Myometrial cell (primary cell): ENCODE data around the gene HES3. TPM values are rescaled to one million over a fixed set of nuclear protein-coding genes. Genes with fewer than 3 reads are reported as not detected.

ENCODE experiments used
- total RNA-seq: library from RNA; depleted of rRNA; stranded (reverse); fragments of >200 nt; gene quantifications from 2 replicates; pipeline ENCODE4 v1.2.3, GENCODE V29; 2015

Gene HES3, protein sequence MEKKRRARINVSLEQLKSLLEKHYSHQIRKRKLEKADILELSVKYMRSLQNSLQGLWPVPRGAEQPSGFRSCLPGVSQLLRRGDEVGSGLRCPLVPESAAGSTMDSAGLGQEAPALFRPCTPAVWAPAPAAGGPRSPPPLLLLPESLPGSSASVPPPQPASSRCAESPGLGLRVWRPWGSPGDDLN
- total RNA-seq = not detected in 2 replicates

DNA sequence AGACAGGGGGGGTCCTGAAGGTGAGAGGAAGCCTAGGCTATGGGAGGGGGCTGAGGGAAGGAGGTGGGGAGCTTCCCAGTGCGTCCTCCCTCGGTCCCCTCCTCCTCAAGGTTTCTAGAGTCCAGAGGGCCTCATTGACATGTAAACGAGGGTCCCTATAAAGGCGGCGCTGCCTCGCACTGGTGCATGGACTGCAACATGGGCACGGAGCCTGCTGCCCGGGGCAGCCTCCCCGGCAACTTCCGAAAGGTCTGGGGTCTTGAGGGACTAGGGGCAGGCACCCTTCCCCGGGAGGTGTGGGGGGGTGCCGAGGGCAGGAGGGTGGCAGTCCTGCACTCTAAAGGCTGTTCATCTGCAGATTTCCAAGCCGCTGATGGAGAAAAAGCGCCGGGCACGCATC is at the start of gene HES3:
Gene HES3, plus strand, starts transcription at position 187 of the 400 bp plus-strand sequence. Its CDS starts 187 bp downstream, at position 374.

DNA sequence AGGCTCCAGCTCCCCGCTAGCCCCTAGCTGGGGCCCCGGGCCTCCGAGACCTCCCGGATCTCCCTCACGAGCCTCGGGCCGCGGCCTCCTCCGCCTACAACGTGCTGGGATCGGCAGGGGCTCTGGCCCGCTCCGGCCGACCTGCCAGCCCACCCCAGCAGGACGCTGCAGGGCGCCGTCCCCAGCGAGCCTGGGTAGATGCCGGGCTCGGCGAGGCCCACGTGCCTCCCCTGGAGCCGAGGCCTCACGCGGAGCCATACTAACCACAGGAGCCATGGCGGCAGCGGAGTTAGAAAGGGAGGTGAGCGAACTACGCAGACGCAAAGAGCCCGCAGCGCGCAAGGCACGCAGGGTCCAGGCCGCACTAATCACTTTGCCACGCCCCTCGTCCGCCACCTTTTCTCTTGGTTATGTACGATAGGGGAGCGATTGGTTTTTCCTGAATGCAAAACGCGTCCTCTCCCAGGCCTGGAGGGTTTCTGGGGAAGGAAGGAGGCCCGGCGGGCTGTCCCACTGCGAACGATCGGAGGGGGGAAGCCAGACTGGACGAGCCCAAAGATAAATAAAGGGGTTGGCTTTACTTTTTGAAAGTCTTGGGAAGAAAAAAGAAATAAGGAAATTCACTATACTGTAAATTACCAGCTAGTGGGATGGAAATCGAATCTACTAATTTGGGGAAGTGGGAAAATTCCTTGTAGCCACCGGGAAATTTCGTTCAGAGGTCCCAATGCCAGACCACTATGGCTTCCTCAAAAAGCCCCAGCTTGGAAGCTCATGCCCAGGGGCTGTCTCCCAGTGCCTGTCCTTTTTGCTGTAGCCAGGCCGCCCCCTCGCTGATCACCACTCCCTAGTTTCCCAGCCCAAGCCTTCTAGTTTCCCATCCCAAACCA is 44.4 kb upstream of the HES3 start, which contains the start of gene RPL22:
Gene RPL22, minus strand, starts transcription at position 298 of the 890 bp plus-strand sequence. Its CDS starts 22 bp downstream, at position 276.

DNA sequence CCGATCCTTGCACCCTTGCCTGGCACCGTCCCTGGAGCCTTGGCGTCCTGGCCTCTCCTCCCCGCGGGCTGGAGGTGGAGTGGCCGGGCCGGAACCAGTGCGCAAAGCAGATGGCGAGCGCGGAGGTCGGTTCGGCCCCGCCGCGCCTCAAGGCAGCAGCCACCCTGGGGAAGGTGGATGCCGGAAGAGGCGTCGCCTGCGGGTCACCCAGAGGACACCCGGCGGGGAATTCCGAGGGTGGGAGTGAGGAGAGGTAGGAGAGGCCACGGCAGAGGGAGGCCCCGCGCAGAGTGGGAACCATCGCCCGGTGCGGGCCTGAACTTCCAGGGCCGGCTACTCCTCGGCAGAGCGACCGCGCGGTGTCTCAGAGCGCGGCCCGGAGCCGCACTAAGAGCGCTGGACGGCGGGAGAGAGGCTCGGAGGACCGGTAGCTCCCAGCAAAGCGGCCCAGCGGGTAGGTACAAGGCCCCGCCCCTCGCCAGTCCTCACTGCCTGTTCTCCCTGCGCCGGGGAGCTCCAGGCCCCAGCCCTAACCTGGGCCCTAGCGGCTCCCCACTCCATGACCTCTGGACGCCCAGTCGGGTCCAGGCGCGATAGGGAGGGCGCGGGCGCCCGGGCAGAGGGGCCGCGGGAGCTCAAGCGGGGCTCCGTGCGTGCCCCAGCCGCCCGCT is 38.0 kb upstream of the HES3 start, which contains the start of gene RNF207:
Gene RNF207, plus strand, starts transcription at position 271 of the 671 bp plus-strand sequence. CDS start 417 bp downstream, outside the sequence.

DNA sequence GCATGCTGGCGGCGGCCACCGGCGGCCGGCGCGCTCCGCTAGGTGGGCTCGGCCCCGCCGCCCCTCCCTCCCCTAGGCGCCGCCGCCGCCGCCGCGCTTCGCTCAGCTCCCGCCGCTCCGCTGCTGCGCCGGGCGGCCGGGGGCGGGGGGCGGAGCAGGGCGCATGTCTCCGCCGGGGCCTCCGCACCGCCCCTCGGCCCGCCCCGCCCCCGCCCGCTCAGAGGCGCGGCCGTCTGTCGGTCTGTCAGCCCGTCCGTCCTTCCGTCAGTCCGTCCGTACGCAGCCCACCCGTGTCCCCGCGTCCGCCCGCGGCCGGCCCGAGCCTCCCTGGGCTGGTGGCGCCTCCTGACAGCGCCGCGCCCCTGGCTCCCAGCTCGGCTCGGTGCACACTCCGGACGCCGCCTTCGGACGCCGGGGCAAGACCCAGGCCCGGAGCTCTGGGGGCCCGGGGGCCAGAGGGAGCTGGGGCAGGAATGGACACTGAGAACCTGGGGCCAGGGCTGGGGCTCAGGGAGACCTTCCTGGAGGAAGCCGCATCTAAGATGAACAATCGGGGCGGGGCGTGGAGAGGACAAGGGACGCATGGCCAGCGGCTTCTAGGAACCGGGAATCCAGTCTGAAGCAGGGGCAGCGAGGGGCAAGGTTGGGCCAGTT is 17.1 kb downstream of the HES3 start, which contains the start of gene GPR153:
Gene GPR153, minus strand, starts transcription at position 138 of the 654 bp plus-strand sequence. CDS start 6,193 bp downstream, outside the sequence.

Other genes with a start within 250 kb of the HES3 start
- gene KCNAB2, start 198.3 kb upstream of the HES3 start, total RNA-seq = 7.1 and 8.4 TPM in 2 replicates
- gene CHD5, start 63.9 kb upstream of the HES3 start, total RNA-seq = not detected in 2 replicates
- gene RPL22, start 44.6 kb upstream of the HES3 start, total RNA-seq = 101 and 133 TPM in 2 replicates
- gene RNF207, start 38.1 kb upstream of the HES3 start, total RNA-seq = 12.6 and 20.2 TPM in 2 replicates
- 89.7 and 90.7 TPM in 2 replicates for gene ICMT, start 8.2 kb upstream of the HES3 start, total RNA-seq
- 3.7 and 7.2 TPM in 2 replicates for gene GPR153, start 16.9 kb downstream of the HES3 start, total RNA-seq
- 53.9 and 82.7 TPM in 2 replicates for gene ACOT7, start 149.6 kb downstream of the HES3 start, total RNA-seq
- gene HES2, start 175.7 kb downstream of the HES3 start, total RNA-seq = not detected in 2 replicates
- not detected in 2 replicates for gene ESPN, start 180.6 kb downstream of the HES3 start, total RNA-seq
- 1.8 and 2.0 TPM in 2 replicates for gene TNFRSF25, start 222.0 kb downstream of the HES3 start, total RNA-seq
- 8.5 and 8.9 TPM in 2 replicates for gene PLEKHG5, start 247.5 kb downstream of the HES3 start, total RNA-seq